Esophagus squamous epithelium (tissue), 4 donors: ENCODE measurements around the gene SMTN.

Experiments
- POLR2A ChIP-seq, 4 donors: fragments of 450-650 bp; IDR thresholded peaks; one replicate each; pipeline ENCODE4 v1.6.1; 2017; ENCODE audit warnings: antibody characterized with exemption in 4 of 4, mild to moderate bottlenecking in 4 of 4, moderate library complexity in 3 of 4
- TF ChIP-seq, protein P1 (sequence below), 6 experiments: fragments of 450-650 bp in 4 of 6; fragments of 200-600 bp in 2 of 6; sonication (generic) in 2 of 6; IDR thresholded peaks; one replicate each; pipeline ENCODE4 v1.5.1; 2016 to 2019; ENCODE audit warnings: antibody characterized with exemption in 6 of 6, mild to moderate bottlenecking in 4 of 6, moderate library complexity in 4 of 6

DNA sequence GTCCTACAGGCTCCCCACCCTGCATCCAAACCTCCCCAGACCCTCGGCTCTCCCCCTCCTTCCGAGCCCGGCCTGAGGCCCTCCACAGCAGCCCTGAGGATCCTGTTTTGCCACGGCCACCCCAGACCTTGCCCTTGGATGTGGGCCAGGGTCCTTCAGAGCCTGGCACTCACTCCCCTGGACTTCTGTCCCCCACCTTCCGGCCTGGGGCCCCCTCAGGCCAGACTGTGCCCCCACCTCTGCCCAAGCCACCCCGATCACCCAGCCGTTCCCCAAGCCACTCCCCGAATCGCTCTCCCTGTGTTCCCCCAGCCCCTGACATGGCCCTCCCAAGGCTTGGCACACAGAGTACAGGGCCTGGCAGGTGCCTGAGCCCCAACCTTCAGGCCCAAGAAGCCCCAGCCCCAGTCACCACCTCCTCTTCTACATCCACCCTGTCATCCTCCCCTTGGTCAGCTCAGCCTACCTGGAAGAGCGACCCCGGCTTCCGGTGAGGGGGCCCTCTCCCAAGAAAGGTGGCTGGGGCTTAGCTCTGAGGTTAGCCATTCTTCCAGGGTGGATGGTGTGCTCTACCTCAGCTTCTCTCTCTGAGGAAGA, 44.5 kb downstream of the SMTN start:
- TF ChIP-seq POLR2A (IDR thresholded peaks at IDR 0.05): no peak
- TF ChIP-seq, protein P1, sequence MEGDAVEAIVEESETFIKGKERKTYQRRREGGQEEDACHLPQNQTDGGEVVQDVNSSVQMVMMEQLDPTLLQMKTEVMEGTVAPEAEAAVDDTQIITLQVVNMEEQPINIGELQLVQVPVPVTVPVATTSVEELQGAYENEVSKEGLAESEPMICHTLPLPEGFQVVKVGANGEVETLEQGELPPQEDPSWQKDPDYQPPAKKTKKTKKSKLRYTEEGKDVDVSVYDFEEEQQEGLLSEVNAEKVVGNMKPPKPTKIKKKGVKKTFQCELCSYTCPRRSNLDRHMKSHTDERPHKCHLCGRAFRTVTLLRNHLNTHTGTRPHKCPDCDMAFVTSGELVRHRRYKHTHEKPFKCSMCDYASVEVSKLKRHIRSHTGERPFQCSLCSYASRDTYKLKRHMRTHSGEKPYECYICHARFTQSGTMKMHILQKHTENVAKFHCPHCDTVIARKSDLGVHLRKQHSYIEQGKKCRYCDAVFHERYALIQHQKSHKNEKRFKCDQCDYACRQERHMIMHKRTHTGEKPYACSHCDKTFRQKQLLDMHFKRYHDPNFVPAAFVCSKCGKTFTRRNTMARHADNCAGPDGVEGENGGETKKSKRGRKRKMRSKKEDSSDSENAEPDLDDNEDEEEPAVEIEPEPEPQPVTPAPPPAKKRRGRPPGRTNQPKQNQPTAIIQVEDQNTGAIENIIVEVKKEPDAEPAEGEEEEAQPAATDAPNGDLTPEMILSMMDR (IDR thresholded peaks at IDR 0.05): no peak
